HepG2 (cell line): ENCODE results near the gene CNTN4. TPM values are rescaled to one million over a fixed set of nuclear protein-coding genes. Genes with fewer than 3 reads are reported as not detected.

Experiments used
- ATAC-seq: fragments of 200-7000 bp; cut with Tn5 transposase; 3 replicates; pipeline ENCODE4 v1.9.1; 2020; ENCODE audit warnings: mild to moderate bottlenecking, moderate library complexity
- BruUV-seq: library from RNA; stranded (reverse); fragments of 400-500 nt; replicated peaks from 2 replicates; lab custom pipeline; 2021; lab: Mats Ljungman, UMichigan
- CTCF ChIA-PET: fragments of 300-600 bp; formaldehyde crosslinking; extraction: SDS; loops from one replicate; lab custom pipeline; 2021; ENCODE audit warnings: low total read pairs, inconsistent platforms, low intra/inter-chr PET ratio; lab: Yijun Ruan, JAX
- POLR2A ChIA-PET: fragments of 350-600 bp; sonication (Branson Sonifier 250); formaldehyde crosslinking; loops from one replicate; lab custom pipeline; 2020; ENCODE audit warnings: antibody characterized with exemption, inconsistent platforms; lab: Yijun Ruan, JAX
- DNase-seq: peaks from one replicate; pipeline ENCODE4 v3.0.0-alpha.2; 2015; ENCODE audit warnings: low spot score
- FAIRE-seq: peaks from 3 replicates; lab custom pipeline; 2011; peaks lifted over from hg19 to GRCh38; lab: Jason Lieb, UNC
- H2AFZ ChIP-seq: one replicate; pipeline ENCODE4 v1.6.1; 2011; ENCODE audit warnings: low read length, inconsistent platforms
- H3K27ac ChIP-seq: fragments of 300-600 bp; 3 replicates; pipeline ENCODE4 v1.8.0; 2011; ENCODE audit warnings: mixed run types, mild to moderate bottlenecking, mixed read lengths, low read length, inconsistent platforms; ENCODE audit not compliant: insufficient read depth; ENCODE audit errors: extremely low read length
- H3K27me3 ChIP-seq, 2 experiments: fragments of 200-600 bp in 1 of 2; 2 replicates in 1 of 2; 3 replicates in 1 of 2; pipeline versions ENCODE4 v1.6.0 to v1.8.0; 2011; ENCODE audit warnings: low read length in 2 of 2, mild to moderate bottlenecking in 2 of 2, moderate library complexity in 2 of 2, inconsistent platforms in 1 of 2; ENCODE audit not compliant: insufficient read depth in 2 of 2, control insufficient read depth in 1 of 2
- H3K36me3 ChIP-seq, 2 experiments: fragments of 200-600 bp in 1 of 2; replicated peaks in 1 of 2; 2 replicates in 1 of 2; 3 replicates in 1 of 2; pipeline versions ENCODE4 v1.5.1 to v1.8.0; 2011; ENCODE audit warnings: low read length in 2 of 2, inconsistent platforms in 1 of 2; ENCODE audit not compliant: insufficient read depth in 2 of 2, control insufficient read depth in 1 of 2
- H3K4me1 ChIP-seq: 2 replicates; pipeline ENCODE4 v1.5.1; 2012; ENCODE audit warnings: low read length, inconsistent platforms; ENCODE audit not compliant: insufficient read depth
- H3K4me2 ChIP-seq: 2 replicates; pipeline ENCODE4 v1.6.0; 2011; ENCODE audit warnings: low read depth, low read length, inconsistent platforms
- H3K4me3 ChIP-seq, 3 experiments: fragments of 200-600 bp in 1 of 3; sonication (generic), shearing (Covaris generic) in 1 of 3; replicated peaks in 1 of 3; 2 replicates each; pipeline ENCODE4 v1.5.1; 2011 to 2016; ENCODE audit warnings: low read length in 3 of 3, inconsistent platforms in 2 of 3, low read depth in 2 of 3, mild to moderate bottlenecking in 2 of 3, control low read depth in 1 of 3, mixed read lengths in 1 of 3; ENCODE audit not compliant: insufficient read depth in 1 of 3
- H3K79me2 ChIP-seq: one replicate; pipeline ENCODE4 v1.6.1; 2011; ENCODE audit warnings: low read length, inconsistent platforms; ENCODE audit not compliant: insufficient read depth
- H3K9ac ChIP-seq: 2 replicates; pipeline ENCODE4 v1.6.0; 2011; ENCODE audit warnings: mild to moderate bottlenecking, low read depth, low read length, inconsistent platforms; ENCODE audit not compliant: insufficient read depth
- H3K9me3 ChIP-seq: 2 replicates; pipeline ENCODE4 v1.5.1; 2012; ENCODE audit warnings: mild to moderate bottlenecking, low read length
- H4K20me1 ChIP-seq: 2 replicates; pipeline ENCODE4 v1.6.0; 2011; ENCODE audit warnings: inconsistent platforms, mild to moderate bottlenecking, low read length, moderate library complexity; ENCODE audit not compliant: insufficient read depth
- ARNT2 ChIP-seq: sonication (generic); formaldehyde crosslinking; IDR thresholded peaks from 2 replicates; pipeline ENCODE4 v1.8.0; 2022; ENCODE audit warnings: mild to moderate bottlenecking, low read depth, missing genetic modification reagents, moderate library complexity
- ATF7-NPFF ChIP-seq: sonication (generic); formaldehyde crosslinking; IDR thresholded peaks from 2 replicates; pipeline ENCODE4 v1.8.1; 2023; ENCODE audit warnings: mild to moderate bottlenecking, low read depth, missing genetic modification reagents, moderate library complexity
- ELF1 ChIP-seq: sonication (generic); formaldehyde crosslinking; IDR thresholded peaks from 2 replicates; pipeline ENCODE4 v1.4.0; 2020; ENCODE audit warnings: missing genetic modification reagents
- GABPA ChIP-seq, 2 experiments: IDR thresholded peaks; 2 replicates each; pipeline ENCODE4 v1.6.1; 2011 to 2016; ENCODE audit warnings: low read depth in 2 of 2, low read length in 1 of 2, missing biosample characterization in 1 of 2, missing genetic modification characterization in 1 of 2
- MBD4 ChIP-seq: IDR thresholded peaks from 2 replicates; pipeline ENCODE4 v1.6.1; 2012; ENCODE audit warnings: low read length, inconsistent platforms, borderline replicate concordance
- MBNL3 ChIP-seq: fragments of 250-450 bp; sonication (Bioruptor Pico); conservative IDR thresholded peaks from 2 replicates; pipeline ENCODE4 v1.8.0; 2022; ENCODE audit warnings: mild to moderate bottlenecking, inconsistent platforms
- MED8 ChIP-seq: sonication (generic); formaldehyde crosslinking; IDR thresholded peaks from 2 replicates; pipeline ENCODE4 v1.8.1; 2023; ENCODE audit warnings: mild to moderate bottlenecking, missing genetic modification reagents; ENCODE audit not compliant: insufficient replicate concordance
- MIER2 ChIP-seq: IDR thresholded peaks from 2 replicates; pipeline ENCODE4 v1.6.1; 2016; ENCODE audit warnings: missing biosample characterization, missing genetic modification reagents
- MXI1 ChIP-seq: IDR thresholded peaks from 3 replicates; pipeline ENCODE4 v1.6.1; 2012; ENCODE audit warnings: low read depth, low read length, inconsistent platforms, borderline replicate concordance
- ONECUT2 ChIP-seq: sonication (generic); formaldehyde crosslinking; IDR thresholded peaks from 2 replicates; pipeline ENCODE4 v1.4.0; 2020; ENCODE audit warnings: missing genetic modification reagents
- POLR2A ChIP-seq, 2 experiments: IDR thresholded peaks; 2 replicates each; pipeline ENCODE4 v1.6.1; 2011; ENCODE audit warnings: low read depth in 2 of 2, low read length in 2 of 2, mild to moderate bottlenecking in 1 of 2, moderate library complexity in 1 of 2; ENCODE audit not compliant: insufficient read depth in 1 of 2
- REL ChIP-seq: sonication (generic); formaldehyde crosslinking; conservative IDR thresholded peaks from 2 replicates; pipeline ENCODE4 v1.8.0; 2022; ENCODE audit warnings: mild to moderate bottlenecking, missing genetic modification reagents, moderate library complexity
- RFXAP ChIP-seq: sonication (generic); formaldehyde crosslinking; IDR thresholded peaks from 2 replicates; pipeline ENCODE4 v1.4.0; 2020; ENCODE audit warnings: missing genetic modification reagents, borderline replicate concordance
- THAP7 ChIP-seq: sonication (generic); formaldehyde crosslinking; IDR thresholded peaks from 2 replicates; pipeline ENCODE4 v1.8.1; 2023; ENCODE audit warnings: mild to moderate bottlenecking, missing genetic modification reagents
- U2AF2 ChIP-seq: fragments of 200-400 bp; formaldehyde crosslinking; IDR thresholded peaks from 2 replicates; pipeline ENCODE4 v1.6.1; 2017; ENCODE audit warnings: low read depth, mild to moderate bottlenecking, low read length
- ZBTB33 ChIP-seq: sonication (generic); formaldehyde crosslinking; IDR thresholded peaks from 2 replicates; pipeline ENCODE4 v1.4.0; 2020; ENCODE audit warnings: missing genetic modification reagents
- ZBTB49 ChIP-seq: sonication (generic); formaldehyde crosslinking; IDR thresholded peaks from 2 replicates; pipeline ENCODE4 v1.4.0; 2020; ENCODE audit warnings: missing genetic modification reagents, borderline replicate concordance
- ZFP36L2 ChIP-seq: sonication (generic); formaldehyde crosslinking; IDR thresholded peaks from 2 replicates; pipeline ENCODE4 v1.4.0; 2020; ENCODE audit warnings: missing genetic modification reagents
- ZMYM4 ChIP-seq: sonication (generic); formaldehyde crosslinking; IDR thresholded peaks from 2 replicates; pipeline ENCODE4 v1.8.1; 2023; ENCODE audit warnings: mild to moderate bottlenecking, missing genetic modification reagents
- ZNF30 ChIP-seq: sonication (generic); formaldehyde crosslinking; IDR thresholded peaks from 2 replicates; pipeline ENCODE4 v1.5.0; 2020; ENCODE audit warnings: mild to moderate bottlenecking, missing genetic modification reagents
- WGBS: methylation state at CpG from one replicate; pipeline ENCODE4 v1.1.6; 2017; ENCODE audit warnings: low lambda C conversion rate; 5-methylcytosine and 5-hydroxymethylcytosine counted together
- in situ Hi-C: cut with HindIII; loops from 2 replicates; pipeline ENCODE4 v1.10.0; 2017; ENCODE audit warnings: low pct_unique_long_range_greater_than_20kb; ENCODE audit not compliant: extremely low pct_ligation_motif_present
- intact Hi-C: fragments of 100-400 bp; cut with micrococcal nuclease; formaldehyde crosslinking; loops from one replicate; pipeline ENCODE4 v1.10.0; 2022; ENCODE audit not compliant: unreplicated experiment
- polyA plus RNA-seq, 8 experiments: library from polyadenylated mRNA; depleted of rRNA in 3 of 8; stranded (reverse) in 7 of 8; unstranded in 1 of 8; fragments of >200 nt; fragmentation: Illumina TruSeq in 4 of 8; extraction: Trizol in 4 of 8; gene quantifications; 2 replicates each; pipeline versions ENCODE4 v1.2.1 to v1.2.3, GENCODE V29; 2011 to 2016; ENCODE audit warnings: low read depth in 4 of 8, missing spikeins in 1 of 8, mixed read lengths in 1 of 8; ENCODE audit not compliant: insufficient read depth in 1 of 8
- total RNA-seq, 5 experiments: library from RNA; depleted of rRNA; stranded (reverse); fragments of >200 nt; fragmentation: Illumina TruSeq; extraction: Trizol; gene quantifications; 2 replicates each; pipeline ENCODE4 v1.2.3, GENCODE V29; 2016; ENCODE audit warnings: low read depth in 1 of 5

The CNTN4 gene
- total and polyA plus RNA-seq, 2 of the 13 experiments (the other 11 are each of a cell fraction or from before 2014, with no cell fraction given) = 0.01 to 0.13 TPM

GRCh38 chr3:3053974-3054373, 955.3 kb downstream of the CNTN4 start (continued):
- TF ChIP-seq GABPA (IDR thresholded peaks at IDR 0.05; ENCODE audit: low read depth, low read length) = no peak
- TF ChIP-seq GABPA (CRISPR knock-in tag; IDR thresholded peaks at IDR 0.05; ENCODE audit: low read depth) = no peak
- TF ChIP-seq ELF1 (CRISPR knock-in tag) = no peak
- TF ChIP-seq REL (CRISPR knock-in tag) = no peak
- no peak for TF ChIP-seq MBNL3 (CRISPR knock-in tag)
- TF ChIP-seq RFXAP = no peak
- no peak for TF ChIP-seq ARNT2 (CRISPR knock-in tag)

DNA sequence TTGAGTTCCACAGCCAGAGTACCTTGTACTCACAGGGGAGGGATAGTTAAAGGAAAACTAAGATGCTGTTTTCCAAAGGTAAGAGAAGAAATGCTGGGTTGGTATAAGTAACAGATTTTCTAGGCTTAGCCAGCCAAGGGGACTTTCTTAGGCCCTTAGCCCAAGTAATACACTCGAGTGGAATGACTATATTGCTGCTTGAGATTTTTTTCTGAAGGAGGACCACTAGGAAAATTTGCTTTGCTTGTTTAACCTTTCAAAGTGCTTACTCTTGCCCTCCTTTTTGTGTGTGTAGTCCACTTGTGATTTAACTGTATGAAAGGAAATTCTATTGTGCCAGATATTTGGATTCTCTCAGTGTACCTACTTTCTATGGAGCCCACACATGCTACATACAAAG, 961.0 kb downstream of the CNTN4 start:
- in situ Hi-C loops (no loop called here), intact Hi-C loops (no loop called here)
- H2AFZ ChIP-seq = no peak overlapping the region
- WGBS = 0% methylated on average over 1 of the region's 1 CpG
- no peaks in the 10 kb centered on the region for H3K9me3 ChIP-seq
- H3K27ac ChIP-seq = no peak overlapping the region
- no peaks in the 10 kb centered on the region for H3K36me3 ChIP-seq
- no peaks in the 10 kb centered on the region for H3K79me2 ChIP-seq
- POLR2A ChIA-PET = no interaction called here
- 0 out of 5 replicates have a peak, but pooled peaks cover 0 to 9% of the 10 kb centered on the region in 2 experiments for H3K27me3 ChIP-seq
- FAIRE-seq = no peak
- H3K9ac ChIP-seq = no peak overlapping the region
- BruUV-seq = no TSS peak
- no peak overlapping the region for H3K4me3 ChIP-seq
- no peak for ATAC-seq
- no peak for DNase-seq
- H3K4me2 ChIP-seq = no peak overlapping the region
- CTCF ChIA-PET = no interaction called here
- no peaks in the 10 kb centered on the region for H4K20me1 ChIP-seq
- no peaks in the 10 kb centered on the region for H3K4me1 ChIP-seq
- TF ChIP-seq ZFP36L2 (CRISPR knock-in tag) (no peak), ZMYM4 (no peak), THAP7 (CRISPR knock-in tag) (no peak), POLR2A (IDR thresholded peaks at IDR 0.05; ENCODE audit: insufficient read depth in 1 of 2, low read depth in 2 of 2, low read length in 2 of 2) (no peak), MIER2 (CRISPR knock-in tag) (no peak), MXI1 (no peak), MED8 (CRISPR knock-in tag) (no peak), ONECUT2 (CRISPR knock-in tag) (no peak), MBD4 (no peak), ZNF30 (no peak), ATF7-NPFF (CRISPR knock-in tag) (no peak), U2AF2 (no peak), ZBTB33 (CRISPR knock-in tag) (no peak), ZBTB49 (no peak)
